Pulmonary artery endothelial cell (primary cell): ENCODE measurements around the gene TUFT1. TPM values are rescaled to one million over a fixed set of nuclear protein-coding genes. Genes with fewer than 3 reads are reported as not detected.
"Not testable (repeated sequence)": the region's sequence is repeated elsewhere in the genome, so short reads cannot be mapped to it uniquely, and the experiment has no call there.

Experiments
- DNase-seq: peaks from one replicate; pipeline ENCODE4 v3.0.0-alpha.2; 2011; ENCODE audit warnings: low read depth, low spot score
- total RNA-seq: library from RNA; depleted of rRNA; stranded (reverse); fragments of >200 nt; gene quantifications from 2 replicates; pipeline ENCODE4 v1.2.3, GENCODE V29; 2014

The TUFT1 gene
- total RNA-seq, 1 donor from 2014 or later, result 6.1 TPM

DNA sequence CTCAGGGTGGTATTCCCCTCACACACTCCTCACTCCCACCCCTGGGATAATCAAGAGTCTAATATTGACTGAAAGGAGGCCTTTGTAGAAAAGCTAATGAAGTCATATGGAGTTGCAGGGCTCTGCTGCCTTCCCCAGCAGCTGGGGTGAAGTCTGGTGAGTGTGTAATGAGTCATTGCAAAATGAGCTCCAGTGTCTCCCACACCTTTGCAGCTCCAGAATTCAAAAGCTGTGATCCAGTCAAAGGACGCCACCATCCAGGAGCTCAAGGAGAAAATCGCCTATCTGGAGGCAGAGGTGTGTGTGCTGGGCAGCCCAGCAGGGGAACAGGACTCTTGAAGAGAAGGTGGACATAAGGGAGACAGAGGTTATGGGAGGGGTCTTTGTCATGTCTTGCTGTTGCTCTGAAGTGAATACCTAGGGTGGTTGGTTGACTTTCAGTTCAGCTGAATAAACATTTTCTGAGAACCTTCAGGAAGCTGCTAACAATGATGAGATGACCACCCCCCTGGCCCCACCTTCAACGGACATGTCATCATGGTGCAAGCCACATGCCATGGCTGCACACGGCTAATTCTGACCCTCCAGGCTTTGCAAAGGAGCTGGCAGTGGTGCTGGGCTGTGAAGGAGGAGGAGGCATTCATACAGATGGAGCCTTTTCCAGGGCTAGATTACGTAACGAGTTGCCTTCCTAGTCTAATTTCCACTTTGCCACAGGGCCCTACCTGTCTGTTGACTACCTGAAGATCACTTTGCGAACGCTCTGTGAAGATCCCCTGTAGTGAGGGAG lies 39.5 kb downstream of the TUFT1 start:
- no peak for DNase-seq

DNA sequence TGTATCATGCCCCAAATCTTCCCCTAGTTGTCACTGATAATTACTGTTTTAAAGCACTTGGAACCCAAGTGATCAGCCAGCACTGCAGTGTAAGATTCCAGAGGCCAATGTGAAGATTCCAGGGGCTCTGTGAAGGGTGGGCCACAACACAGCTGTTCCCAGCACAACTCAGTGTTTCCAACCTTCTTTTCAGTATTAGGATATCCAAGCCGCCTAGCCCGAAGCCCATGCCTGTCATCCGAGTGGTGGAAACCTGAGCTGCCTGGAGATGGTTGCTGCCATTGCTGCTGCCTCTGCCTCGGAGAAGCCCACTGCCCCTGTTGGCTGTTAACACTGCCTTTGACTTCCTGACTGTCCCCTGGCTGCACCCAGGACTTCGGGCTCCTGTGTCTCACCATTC lies 41.3 kb downstream of the TUFT1 start:
- DNase-seq, result no peak

- no peak for DNase-seq
Observed at GRCh38 chr1:151581921-151582320, 41.8 kb downstream of the TUFT1 start.

DNA sequence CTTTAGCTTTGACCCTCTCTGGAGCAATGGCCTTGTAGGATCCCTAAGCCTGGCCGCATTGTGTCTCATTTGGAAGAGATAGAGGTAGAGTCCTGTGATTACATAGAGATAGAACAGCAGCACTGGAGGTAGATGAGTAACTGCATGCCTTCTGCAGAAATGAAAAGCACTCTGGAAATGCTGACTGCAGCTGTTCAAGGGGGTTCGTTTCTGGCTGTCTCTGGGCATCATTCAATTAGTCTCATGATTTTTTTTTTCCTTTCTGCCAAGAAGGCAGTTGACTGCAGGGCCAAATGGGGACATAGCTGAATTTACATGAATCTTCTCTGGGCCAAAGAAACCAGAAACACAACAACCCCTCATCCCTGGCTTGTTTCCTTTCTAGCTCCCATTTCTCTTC lies 43.7 kb downstream of the TUFT1 start:
- no peak for DNase-seq

- DNase-seq, result no peak
Observed at GRCh38 chr1:151584278-151584677, 44.2 kb downstream of the TUFT1 start.

DNA sequence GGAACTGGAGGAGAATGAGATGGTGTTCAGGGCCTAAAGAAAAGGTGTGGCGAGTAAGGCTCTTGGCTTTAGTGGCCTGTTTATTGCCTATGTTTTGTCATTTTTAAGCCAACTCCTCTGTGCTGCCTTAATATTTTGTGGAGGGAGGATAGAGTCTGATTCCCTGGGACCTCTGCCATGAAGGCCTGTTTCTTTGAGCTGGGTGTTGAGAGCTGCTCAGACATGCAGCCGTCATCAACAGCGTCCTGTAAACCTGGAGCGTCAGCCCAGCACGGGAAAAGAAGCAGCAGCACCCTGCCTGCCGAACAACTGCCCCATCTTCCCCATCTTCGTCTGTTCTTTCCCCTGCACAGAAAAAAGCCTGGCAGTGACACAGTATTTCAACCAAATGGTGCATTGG lies 44.7 kb downstream of the TUFT1 start:
- no peak for DNase-seq

GRCh38 chr1:151585622-151586021 lies 45.5 kb downstream of the TUFT1 start:
- DNase-seq, result no peak

DNA sequence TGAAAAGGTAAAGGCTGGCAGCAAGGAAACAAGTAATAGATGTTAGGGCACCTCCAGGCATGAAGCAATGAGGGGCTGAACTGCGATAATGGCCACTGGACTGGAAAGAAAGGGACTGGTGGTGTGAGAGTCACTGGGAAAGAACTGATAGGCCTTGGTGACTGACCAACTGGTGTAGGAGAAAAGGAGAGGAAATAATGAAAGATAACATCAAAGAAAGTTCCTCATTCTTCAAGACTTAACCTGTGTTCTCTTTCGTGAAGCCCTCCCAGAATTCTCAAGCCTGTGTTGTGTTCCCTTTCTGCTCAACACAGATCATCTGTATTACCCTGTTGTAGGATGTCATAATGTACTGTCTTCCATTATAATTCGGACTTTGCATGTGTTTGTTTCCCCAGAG lies 50.9 kb downstream of the TUFT1 start:
- DNase-seq, result no peak

- DNase-seq, result no peak
Observed at GRCh38 chr1:151593730-151594129, 53.6 kb downstream of the TUFT1 start.

DNA sequence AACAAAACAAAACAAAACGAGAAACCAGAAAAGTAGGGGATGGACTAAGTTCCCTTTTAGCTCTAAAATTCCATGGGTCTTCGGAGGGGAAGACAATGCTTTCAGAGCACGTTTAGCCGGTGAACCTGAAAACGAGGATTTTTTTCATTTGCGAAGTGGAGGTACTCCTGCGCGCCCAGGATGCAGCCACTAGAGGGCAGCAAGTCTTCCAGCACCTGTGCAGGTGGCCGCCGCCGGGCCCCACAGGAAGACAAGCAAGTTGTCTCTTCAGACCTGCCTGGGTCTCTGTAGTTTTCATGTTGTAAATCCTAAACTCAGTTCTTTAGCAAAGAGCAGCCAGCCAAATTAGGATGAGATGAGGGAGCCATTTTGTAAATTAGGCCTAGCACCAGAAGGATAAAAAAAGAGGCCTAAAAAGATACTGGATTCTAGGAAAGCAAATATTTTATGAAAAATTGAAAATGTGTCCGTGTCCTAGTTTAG lies 54.1 kb downstream of the TUFT1 start:
- DNase-seq, result no peak

DNA sequence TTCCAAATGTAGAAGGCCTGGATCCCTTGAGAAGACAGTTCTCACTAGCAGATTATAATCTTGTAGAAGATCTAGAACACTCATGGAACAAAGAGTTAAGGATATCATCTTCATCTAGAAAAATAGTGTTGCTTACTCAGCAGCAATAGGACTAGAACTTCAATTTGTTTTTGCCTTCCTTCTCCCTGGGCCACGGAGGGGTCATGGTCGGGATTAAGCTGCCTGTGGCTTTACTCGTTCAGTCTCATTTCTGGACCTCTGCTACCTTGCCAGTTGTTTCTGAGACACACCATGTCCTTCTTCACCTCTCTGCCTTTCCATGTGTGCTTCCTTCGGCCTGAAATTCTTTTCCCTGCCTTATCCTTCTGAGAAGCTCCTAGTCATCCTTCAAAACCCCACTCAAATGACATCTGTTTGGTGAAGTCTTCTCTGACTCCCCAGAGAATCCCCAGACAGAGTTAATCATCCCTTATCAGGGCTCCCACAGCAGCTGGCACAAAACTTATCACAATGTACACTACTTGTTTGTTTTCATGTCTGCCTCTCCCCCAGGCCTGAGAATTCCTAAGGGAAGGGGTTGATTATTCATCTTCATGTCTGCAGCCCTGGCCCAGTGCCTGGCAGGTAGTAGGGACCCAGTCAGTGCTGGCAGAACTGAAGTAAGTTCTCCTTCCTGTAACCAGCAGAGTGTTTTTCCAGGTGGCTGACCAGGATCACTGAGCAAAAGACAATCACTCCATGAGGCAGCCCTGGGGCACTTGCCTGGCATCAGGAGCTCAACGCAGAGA lies 56.3 kb downstream of the TUFT1 start:
- DNase-seq, result no peak

GRCh38 chr1:151602550-151602949 lies 62.4 kb downstream of the TUFT1 start:
- not testable (repeated sequence) for DNase-seq

DNA sequence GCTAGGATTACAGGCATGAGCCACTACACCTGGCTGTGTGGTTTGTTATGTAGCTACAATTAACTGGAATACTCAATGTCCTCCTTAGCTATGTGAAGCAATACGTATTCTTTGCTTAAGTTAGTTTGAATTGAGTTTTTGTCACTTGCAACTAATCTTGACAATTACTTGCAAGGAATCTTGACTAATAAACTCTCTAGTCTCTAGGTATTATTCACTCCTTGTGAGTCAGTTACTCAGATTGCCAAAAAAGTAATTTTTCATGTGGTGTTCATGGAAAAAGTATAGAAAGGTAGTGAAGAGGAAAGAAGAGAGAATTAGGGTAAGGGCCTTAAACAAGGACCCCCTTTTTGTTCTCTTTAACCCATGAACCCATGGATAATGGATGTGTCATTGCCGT lies 64.2 kb downstream of the TUFT1 start:
- DNase-seq, result no peak

GRCh38 chr1:151606384-151606783 lies 66.3 kb downstream of the TUFT1 start:
- no peak for DNase-seq

GRCh38 chr1:151606857-151607256 lies 66.7 kb downstream of the TUFT1 start:
- DNase-seq, result no peak

DNA sequence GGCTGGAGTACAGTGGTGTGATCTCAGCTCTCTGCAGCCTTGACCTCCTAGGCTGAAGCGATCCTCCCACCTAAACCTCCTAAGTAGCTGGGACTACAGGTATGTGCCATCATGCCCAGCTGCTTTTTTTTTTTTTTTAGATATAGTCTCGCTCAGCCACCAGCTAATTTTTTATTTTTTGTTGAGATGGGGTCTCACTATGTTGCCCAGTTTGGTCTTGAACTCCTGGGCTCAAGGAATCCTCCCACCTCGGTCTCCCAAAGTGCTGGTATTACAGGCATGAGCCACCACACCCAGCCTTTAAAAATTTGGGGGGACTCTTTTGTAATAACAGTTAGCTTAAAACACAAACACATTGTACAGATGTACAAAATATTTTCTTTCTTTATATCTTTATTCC lies 70.0 kb downstream of the TUFT1 start:
- DNase-seq, result no peak

- DNase-seq, result no peak
Observed at GRCh38 chr1:151611288-151611790, 71.2 kb downstream of the TUFT1 start.

GRCh38 chr1:151611832-151612500 lies 71.9 kb downstream of the TUFT1 start, which contains the start of gene SNX27:
TSS of gene SNX27 (plus strand) at chr1:151612050. CDS start at chr1:151612202, 152 bp downstream.
- DNase-seq, result peak; percentile 77

DNA sequence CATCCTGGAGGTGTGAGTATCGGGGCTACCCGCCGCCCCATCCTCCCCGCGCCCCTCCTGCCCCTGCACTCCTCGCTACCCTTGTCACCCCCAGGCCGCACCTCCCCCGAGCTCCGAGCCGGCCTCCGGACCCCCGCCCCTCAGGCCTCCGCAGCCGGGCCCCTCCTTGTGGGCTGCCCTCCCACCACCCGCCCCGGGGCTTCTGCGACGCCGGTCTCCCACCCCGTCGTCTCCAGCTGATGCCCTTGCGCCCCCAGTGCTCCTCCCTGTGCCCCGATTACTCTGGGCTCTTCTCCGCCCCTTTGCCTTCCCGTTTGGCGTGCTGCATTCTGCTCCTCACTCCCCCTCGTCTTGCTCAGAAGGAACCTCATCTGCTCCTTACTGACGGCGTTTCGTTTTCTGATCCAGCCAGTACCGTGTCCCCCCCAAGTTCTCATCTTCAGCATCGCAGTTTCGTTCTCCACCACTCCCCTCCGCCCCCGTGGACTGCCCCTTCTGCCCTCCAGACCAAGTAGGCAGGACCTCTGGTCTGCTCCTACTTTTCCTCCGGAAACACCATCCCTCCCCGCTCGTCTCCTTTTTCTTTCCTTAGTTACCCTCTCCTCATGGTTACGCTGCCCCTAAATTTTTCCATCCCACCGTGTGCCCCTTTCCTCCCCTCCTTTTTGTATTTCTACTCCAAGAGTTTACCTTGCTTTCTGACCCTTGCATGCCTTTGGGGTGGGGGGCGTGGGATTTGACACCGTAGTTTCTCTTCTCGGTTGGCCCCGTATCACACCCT lies 72.6 kb downstream of the TUFT1 start:
- DNase-seq, result no peak

GRCh38 chr1:151613282-151613780 lies 73.2 kb downstream of the TUFT1 start:
- no peak for DNase-seq
